Measurements from ENCODE around the gene POM121.
"Not testable (repeated sequence)": the region's sequence is repeated elsewhere in the genome, so short reads cannot be mapped to it uniquely, and the experiment has no call there.

- not testable (repeated sequence) for TF ChIP-seq ZNF384, FOXK2, ARNT, FOXA1 (IDR thresholded peaks at IDR 0.05)
These were observed 2.9 kb downstream of the POM121 start for GRCh38 chr7:72927791-72928190.
